Parathyroid adenoma (tissue), 2 donors: Measurements from ENCODE around the gene C8A.

Experiments used
- H2AFZ ChIP-seq: fragments of 300-600 bp; sonication (generic); one replicate; pipeline ENCODE4 v1.7.0; 2017; ENCODE audit warnings: antibody characterized with exemption, mild to moderate bottlenecking
- H3K27ac ChIP-seq: fragments of 300-600 bp; sonication (generic); one replicate; pipeline ENCODE4 v1.7.0; 2017
- H3K27me3 ChIP-seq: fragments of 300-600 bp; sonication (generic); one replicate; pipeline ENCODE4 v1.7.0; 2017; ENCODE audit warnings: low read length; ENCODE audit not compliant: control insufficient read depth, insufficient read depth
- H3K36me3 ChIP-seq: fragments of 300-600 bp; sonication (generic); one replicate; pipeline ENCODE4 v1.7.0; 2017; ENCODE audit warnings: low read length; ENCODE audit not compliant: control insufficient read depth, insufficient read depth
- H3K4me1 ChIP-seq: fragments of 300-600 bp; sonication (generic); one replicate; pipeline ENCODE4 v1.7.0; 2017; ENCODE audit warnings: control low read depth
- H3K4me2 ChIP-seq: fragments of 300-600 bp; sonication (generic); one replicate; pipeline ENCODE4 v1.7.0; 2017; ENCODE audit warnings: low read length
- H3K4me3 ChIP-seq: fragments of 300-600 bp; sonication (generic); one replicate; pipeline ENCODE4 v1.7.0; 2017; ENCODE audit warnings: low read depth, low read length
- H3K79me2 ChIP-seq: fragments of 300-600 bp; sonication (generic); one replicate; pipeline ENCODE4 v1.7.0; 2017; ENCODE audit warnings: control low read depth
- H3K9ac ChIP-seq: fragments of 300-600 bp; sonication (generic); one replicate; pipeline ENCODE4 v1.7.0; 2017; ENCODE audit warnings: mild to moderate bottlenecking
- H3K9me3 ChIP-seq: fragments of 300-600 bp; sonication (generic); one replicate; pipeline ENCODE4 v1.7.0; 2017; ENCODE audit warnings: low read length; ENCODE audit not compliant: control insufficient read depth
- TF ChIP-seq, protein P1 (sequence below): fragments of 300-600 bp; sonication (generic); IDR thresholded peaks from one replicate; pipeline ENCODE4 v1.7.0; 2017; ENCODE audit warnings: antibody characterized with exemption, mild to moderate bottlenecking
- donor health status: primary hyperparathyroidism.

The C8A gene

DNA sequence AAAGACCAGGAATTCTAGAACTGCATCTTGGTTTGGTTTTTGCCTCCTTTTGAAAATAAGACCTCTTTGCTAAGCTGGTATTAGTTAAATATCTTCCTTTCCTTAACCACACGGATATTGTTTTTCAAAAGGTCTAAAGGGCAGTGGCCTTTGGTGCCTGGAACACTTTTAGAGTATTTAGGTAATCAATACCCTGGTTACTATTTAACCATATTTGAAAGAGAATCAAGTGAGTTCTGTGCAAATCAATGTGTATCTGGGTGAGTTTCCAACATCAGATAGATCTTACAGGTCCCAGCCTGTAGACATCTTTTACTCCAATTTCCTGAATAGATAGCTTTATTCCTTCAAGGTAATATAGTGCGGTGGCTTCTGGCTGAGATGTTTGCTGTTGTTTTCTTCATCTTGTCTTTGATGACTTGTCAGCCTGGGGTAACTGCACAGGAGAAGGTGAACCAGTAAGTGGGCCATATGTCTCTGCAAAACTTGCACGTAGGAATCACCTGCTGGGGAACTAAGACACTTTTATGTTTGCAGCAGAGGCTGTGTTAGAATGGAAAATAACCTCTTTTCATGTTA, at the start of gene C8A:
Gene C8A (plus strand): TSS at position 277 of the 579 bp plus-strand sequence. CDS start 105 bp downstream, at position 382.
- Histone ChIP-seq H3K4me3 (no peak within 1 kb of the TSS), H3K27ac (no peak within 1 kb of the TSS), H2AFZ (no peak within 1 kb of the TSS), H3K4me2 (no peak within 1 kb of the TSS), H3K4me1 (no peaks in the 10 kb centered on the region), H3K27me3 (no peaks in the 10 kb centered on the region), H3K79me2 (no peaks in the 10 kb centered on the region), H3K36me3 (no peaks in the 10 kb centered on the region), H3K9me3 (no peaks in the 10 kb centered on the region), H3K9ac (no peak within 1 kb of the TSS)
- TF ChIP-seq, protein P1, sequence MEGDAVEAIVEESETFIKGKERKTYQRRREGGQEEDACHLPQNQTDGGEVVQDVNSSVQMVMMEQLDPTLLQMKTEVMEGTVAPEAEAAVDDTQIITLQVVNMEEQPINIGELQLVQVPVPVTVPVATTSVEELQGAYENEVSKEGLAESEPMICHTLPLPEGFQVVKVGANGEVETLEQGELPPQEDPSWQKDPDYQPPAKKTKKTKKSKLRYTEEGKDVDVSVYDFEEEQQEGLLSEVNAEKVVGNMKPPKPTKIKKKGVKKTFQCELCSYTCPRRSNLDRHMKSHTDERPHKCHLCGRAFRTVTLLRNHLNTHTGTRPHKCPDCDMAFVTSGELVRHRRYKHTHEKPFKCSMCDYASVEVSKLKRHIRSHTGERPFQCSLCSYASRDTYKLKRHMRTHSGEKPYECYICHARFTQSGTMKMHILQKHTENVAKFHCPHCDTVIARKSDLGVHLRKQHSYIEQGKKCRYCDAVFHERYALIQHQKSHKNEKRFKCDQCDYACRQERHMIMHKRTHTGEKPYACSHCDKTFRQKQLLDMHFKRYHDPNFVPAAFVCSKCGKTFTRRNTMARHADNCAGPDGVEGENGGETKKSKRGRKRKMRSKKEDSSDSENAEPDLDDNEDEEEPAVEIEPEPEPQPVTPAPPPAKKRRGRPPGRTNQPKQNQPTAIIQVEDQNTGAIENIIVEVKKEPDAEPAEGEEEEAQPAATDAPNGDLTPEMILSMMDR, result no peak

GRCh38 chr1:56806804-56807203, 47.8 kb upstream of the C8A start:
- H3K27me3 ChIP-seq, result no peaks in the 10 kb centered on the region
- no peaks in the 10 kb centered on the region for H3K9me3 ChIP-seq
- no peak overlapping the region for H2AFZ ChIP-seq
- H3K4me1 ChIP-seq, result no peaks in the 10 kb centered on the region
- H3K4me3 ChIP-seq, result no peak overlapping the region
- H3K4me2 ChIP-seq, result peak overlapping the region; percentile 9
- no peak overlapping the region for H3K27ac ChIP-seq
- no peak overlapping the region for H3K9ac ChIP-seq
- TF ChIP-seq, protein P1, result no peak
- no peaks in the 10 kb centered on the region for H3K36me3 ChIP-seq
- H3K79me2 ChIP-seq, result no peaks in the 10 kb centered on the region

- Histone ChIP-seq H3K4me1 (no peaks in the 10 kb centered on the region), H3K79me2 (no peaks in the 10 kb centered on the region), H3K27ac (no peak overlapping the region), H3K9me3 (no peaks in the 10 kb centered on the region), H3K9ac (no peak overlapping the region), H3K36me3 (no peaks in the 10 kb centered on the region), H3K27me3 (no peaks in the 10 kb centered on the region), H2AFZ (no peak overlapping the region), H3K4me2 (peak overlapping the region; percentile 9), H3K4me3 (no peak overlapping the region)
- TF ChIP-seq, protein P1, result no peak
Measured at GRCh38 chr1:56808410-56808809, 46.2 kb upstream of the C8A start.

DNA sequence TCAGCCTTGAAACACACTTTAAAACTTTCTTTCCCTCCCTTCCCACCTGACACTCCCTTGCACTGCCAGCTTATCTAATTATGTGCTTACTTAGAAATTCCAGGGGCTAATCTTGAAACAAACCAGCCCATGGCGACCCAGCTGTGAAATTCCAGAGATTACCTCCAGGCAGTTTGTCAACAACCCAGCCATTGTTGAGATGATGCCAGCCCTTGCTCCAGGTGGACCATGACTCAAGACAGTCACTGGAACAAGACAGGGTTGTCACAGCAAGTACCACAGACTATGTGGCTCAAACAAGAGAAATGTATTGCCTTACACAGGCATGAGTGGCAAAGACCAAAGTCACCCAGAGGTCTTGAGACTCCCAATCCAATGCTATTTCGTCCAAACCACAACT, 43.3 kb upstream of the C8A start:
- TF ChIP-seq, protein P1, result no peak
- Histone ChIP-seq H3K27ac (peak overlapping the region; percentile 54), H3K9ac (no peak overlapping the region), H2AFZ (no peak overlapping the region), H3K79me2 (no peaks in the 10 kb centered on the region), H3K4me2 (peak overlapping the region; percentile 50), H3K27me3 (no peaks in the 10 kb centered on the region), H3K36me3 (no peaks in the 10 kb centered on the region), H3K4me1 (no peaks in the 10 kb centered on the region), H3K9me3 (no peaks in the 10 kb centered on the region), H3K4me3 (peak overlapping the region; percentile 23)

GRCh38 chr1:56814205-56814604, 40.4 kb upstream of the C8A start:
- Histone ChIP-seq H3K4me2 (no peak overlapping the region), H3K27me3 (no peaks in the 10 kb centered on the region), H3K9ac (no peak overlapping the region), H3K36me3 (no peaks in the 10 kb centered on the region), H3K4me3 (no peak overlapping the region), H3K9me3 (no peaks in the 10 kb centered on the region), H3K4me1 (no peaks in the 10 kb centered on the region), H3K27ac (no peak overlapping the region), H3K79me2 (no peaks in the 10 kb centered on the region), H2AFZ (no peak overlapping the region)
- TF ChIP-seq, protein P1, result no peak
